Thymus (tissue), 11 donors: ENCODE data around the gene LRRC47. TPM values are rescaled to one million over a fixed set of nuclear protein-coding genes. Genes with fewer than 3 reads are reported as not detected.
A peak's percentile ranks its signal among the peaks of the same experiment; 100 is the strongest.

Experiments
- DNase-seq, 9 donors: peaks; one replicate each; pipeline ENCODE4 v3.0.0-alpha.2; 2013; ENCODE audit warnings: low spot score in 9 of 9, low read depth in 6 of 9, missing footprints in 1 of 9
- H3K27ac ChIP-seq, 2 donors: one replicate each; pipeline ENCODE4 v1.5.1; 2013; ENCODE audit warnings: control low read depth in 1 of 2, low read depth in 1 of 2, low read length in 1 of 2, mild to moderate bottlenecking in 1 of 2, moderate library complexity in 1 of 2
- H3K27me3 ChIP-seq, 2 donors: one replicate each; pipeline ENCODE4 v1.5.1; 2013; ENCODE audit warnings: low read length in 1 of 2; ENCODE audit not compliant: control insufficient read depth in 2 of 2, insufficient read depth in 1 of 2
- H3K36me3 ChIP-seq, 2 donors: one replicate each; pipeline ENCODE4 v1.5.1; 2013; ENCODE audit warnings: low read length in 1 of 2, mild to moderate bottlenecking in 1 of 2, moderate library complexity in 1 of 2; ENCODE audit not compliant: control insufficient read depth in 2 of 2, insufficient read depth in 2 of 2
- H3K4me1 ChIP-seq, 2 donors: one replicate each; pipeline ENCODE4 v1.5.1; 2013; ENCODE audit warnings: low read length in 2 of 2; ENCODE audit not compliant: control insufficient read depth in 2 of 2, insufficient read depth in 2 of 2
- H3K4me3 ChIP-seq, 2 donors: one replicate each; pipeline ENCODE4 v1.5.1; 2013; ENCODE audit warnings: low read length in 2 of 2, control low read depth in 1 of 2, mild to moderate bottlenecking in 1 of 2
- H3K9me3 ChIP-seq, 2 donors: one replicate each; pipeline ENCODE4 v1.5.1; 2013; ENCODE audit warnings: low read length in 1 of 2, mild to moderate bottlenecking in 1 of 2; ENCODE audit not compliant: control insufficient read depth in 2 of 2, insufficient read depth in 1 of 2
- WGBS: extraction: QIAGEN DNeasy Blood & Tissue Kit; methylation state at CpG from one replicate; pipeline ENCODE4 v1.1.7; 2013; 5-methylcytosine and 5-hydroxymethylcytosine counted together
- polyA plus RNA-seq: library from polyadenylated mRNA; stranded (reverse); fragments of 200-250 nt; gene quantifications from one replicate; pipeline ENCODE4 v1.2.3, GENCODE V29; 2013
- total RNA-seq: library from RNA; stranded (reverse); fragments of 120-200 nt; gene quantifications from one replicate; pipeline ENCODE4 v1.2.4, GENCODE V29; 2013
- donor health status: healthy.

LRRC47 gene
- total and polyA plus RNA-seq, 2 donors, result 20.6 to 30.6 TPM

DNA sequence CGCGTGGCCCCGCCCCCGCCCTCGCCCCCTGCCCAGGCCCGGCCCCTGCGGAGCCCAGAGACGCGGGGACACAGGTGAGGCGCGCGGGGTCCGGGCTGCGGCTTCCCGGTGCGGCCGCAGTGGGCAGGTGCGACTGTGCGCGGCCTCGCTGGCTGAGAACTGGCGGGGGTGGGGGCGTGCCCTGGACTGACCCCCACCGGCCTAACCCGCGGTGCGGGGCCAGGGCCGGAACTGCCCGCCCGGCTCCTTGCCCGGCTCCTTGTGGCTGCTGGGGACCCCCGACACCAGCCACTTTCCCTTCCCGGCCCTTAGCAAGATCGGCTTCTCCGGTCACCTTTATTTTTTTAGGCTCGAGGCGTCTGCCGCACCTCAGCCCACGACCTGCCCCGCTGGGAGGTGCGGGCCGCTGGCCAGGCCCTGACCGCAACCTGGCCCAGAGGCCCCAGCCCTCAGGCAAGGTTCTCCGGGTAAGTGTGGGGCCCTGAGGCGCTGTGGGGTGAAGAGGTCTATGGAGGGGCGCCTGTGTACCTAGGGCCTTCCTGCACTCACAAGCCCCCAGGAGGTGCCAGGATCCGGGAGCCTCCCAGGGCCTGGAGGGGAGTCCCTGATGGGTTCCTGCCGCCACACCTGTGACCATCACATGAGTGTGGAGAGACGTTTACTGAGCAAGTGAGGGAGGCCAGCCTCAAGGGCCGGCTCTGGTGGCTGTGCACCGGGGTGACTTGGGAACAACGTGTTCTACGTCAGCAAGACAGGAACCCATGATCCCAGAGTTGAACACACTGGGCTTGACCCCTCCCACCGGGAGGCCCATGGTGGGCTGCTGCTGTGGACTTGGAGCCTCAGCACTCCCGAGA is 23.4 kb downstream of the LRRC47 start, which contains the start of gene SMIM1:
Gene SMIM1, plus strand, starts transcription at position 35 of the 857 bp plus-strand sequence. CDS start 2,625 bp downstream, outside the sequence.
- peak within 1 kb of the TSS; percentile 1 to 56 for H3K4me3 ChIP-seq
- no peaks in the 10 kb centered on the region for H3K9me3 ChIP-seq
- WGBS, result 18% methylated on average over 55 of the region's 55 CpGs
- H3K27me3 ChIP-seq, result peaks cover 17 to 41% of the 10 kb centered on the region in 2 donors
- H3K27ac ChIP-seq, result peak within 1 kb of the TSS in 1 of 2 donors; percentile 21
- H3K4me1 ChIP-seq, result peaks cover 11 to 23% of the 10 kb centered on the region in 2 donors
- H3K36me3 ChIP-seq, result no peaks in the 10 kb centered on the region
- DNase-seq, result no peak

DNA sequence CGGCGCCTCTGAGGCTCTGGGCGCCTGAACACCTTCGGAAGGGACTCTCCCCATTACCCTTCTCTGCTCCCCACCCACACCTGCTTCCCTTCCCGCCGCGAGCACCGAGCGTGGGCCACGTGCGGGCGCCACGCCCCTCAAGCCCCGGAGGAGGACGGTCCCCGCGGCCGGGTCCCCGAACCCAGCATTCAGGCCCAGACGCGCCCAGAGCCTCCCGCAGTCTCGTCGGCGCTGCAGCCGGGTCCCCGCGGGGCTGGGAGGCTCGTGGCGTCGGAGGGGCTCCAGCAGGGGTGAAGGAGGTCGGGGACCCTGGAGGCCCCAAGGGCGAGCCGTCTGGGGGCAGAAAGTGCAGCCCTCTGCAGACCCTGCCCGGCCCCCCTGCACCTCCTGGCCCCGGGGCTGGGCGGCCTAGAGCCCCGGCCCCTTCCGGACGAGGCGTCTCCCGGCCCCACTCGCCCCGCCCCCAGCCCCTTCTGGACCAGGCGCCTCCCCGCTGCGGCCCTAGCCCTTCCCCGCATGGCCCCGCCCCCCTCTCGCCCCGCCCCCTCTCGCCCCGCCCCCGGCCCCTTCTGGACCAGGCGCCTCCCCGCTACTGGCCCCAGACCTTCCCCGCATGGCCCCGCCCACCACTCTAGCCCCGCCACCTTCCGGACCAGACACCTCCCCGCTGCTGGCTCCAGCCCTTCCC is 24.1 kb downstream of the LRRC47 start:
- H3K4me3 ChIP-seq, result peak overlapping the region; percentile 1 to 56
- H3K27ac ChIP-seq, result peak overlapping the region in 1 of 2 donors; percentile 21
- WGBS, result under 1% methylated on average over 59 of the region's 61 CpGs
- H3K9me3 ChIP-seq, result no peaks in the 10 kb centered on the region
- peak in 7 of 9 donors; percentile 46 to 76 (median 57) for DNase-seq
- peaks cover 11 to 23% of the 10 kb centered on the region in 2 donors for H3K4me1 ChIP-seq
- H3K27me3 ChIP-seq, result peaks cover 17 to 41% of the 10 kb centered on the region in 2 donors
- H3K36me3 ChIP-seq, result no peaks in the 10 kb centered on the region

GRCh38 chr1:3771108-3772026 is 24.9 kb downstream of the LRRC47 start:
- Histone ChIP-seq H3K9me3 (no peaks in the 10 kb centered on the region), H3K36me3 (no peaks in the 10 kb centered on the region), H3K4me1 (peaks cover 11 to 22% of the 10 kb centered on the region in 2 donors), H3K4me3 (peak overlapping the region; percentile 1 to 56), H3K27ac (no peak overlapping the region), H3K27me3 (peaks cover 17 to 41% of the 10 kb centered on the region in 2 donors)
- WGBS, result 75% methylated on average over 32 of the region's 32 CpGs
- DNase-seq, result no peak

DNA sequence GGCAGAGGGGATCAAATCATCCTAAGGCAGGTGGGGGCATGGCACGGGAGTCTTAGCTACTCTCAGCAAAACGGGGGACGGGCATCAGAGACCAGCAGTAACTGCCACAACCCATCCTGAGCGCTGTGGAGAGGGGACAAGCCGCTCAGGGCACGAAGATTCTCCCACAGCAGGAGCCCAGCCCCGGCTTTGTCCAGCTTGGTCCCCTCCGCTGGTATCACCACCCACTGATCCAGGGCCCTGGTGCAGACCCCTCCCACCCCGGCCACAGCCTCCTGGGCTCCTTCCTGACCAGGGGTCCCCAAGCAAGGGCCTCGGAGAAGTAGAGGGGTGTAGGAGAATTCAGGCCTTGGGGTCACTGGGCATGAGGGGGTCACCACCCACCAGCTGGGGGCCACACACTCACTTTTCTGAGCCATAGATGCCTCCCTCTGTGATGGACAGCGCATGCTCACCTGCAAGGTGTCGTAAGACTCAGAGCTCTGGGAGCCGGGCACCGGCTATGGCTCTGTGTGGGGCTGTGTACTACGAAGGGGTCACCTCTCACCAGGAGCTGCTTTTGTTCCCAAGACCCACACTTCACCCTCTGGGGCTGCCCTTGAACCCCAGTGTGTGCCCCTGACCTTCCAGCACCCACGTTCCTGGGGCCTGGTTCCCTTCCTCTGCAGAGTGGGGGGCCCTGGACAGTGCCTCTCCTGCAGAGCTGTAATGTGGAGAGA is 26.1 kb downstream of the LRRC47 start:
- no peak for DNase-seq
- Histone ChIP-seq H3K4me3 (no peak overlapping the region), H3K9me3 (no peaks in the 10 kb centered on the region), H3K27ac (no peak overlapping the region), H3K36me3 (no peaks in the 10 kb centered on the region), H3K4me1 (peaks cover 11% of the 10 kb centered on the region in 2 donors), H3K27me3 (peaks cover 17 to 41% of the 10 kb centered on the region in 2 donors)
- WGBS, result 92% methylated on average over 16 of the region's 16 CpGs

DNA sequence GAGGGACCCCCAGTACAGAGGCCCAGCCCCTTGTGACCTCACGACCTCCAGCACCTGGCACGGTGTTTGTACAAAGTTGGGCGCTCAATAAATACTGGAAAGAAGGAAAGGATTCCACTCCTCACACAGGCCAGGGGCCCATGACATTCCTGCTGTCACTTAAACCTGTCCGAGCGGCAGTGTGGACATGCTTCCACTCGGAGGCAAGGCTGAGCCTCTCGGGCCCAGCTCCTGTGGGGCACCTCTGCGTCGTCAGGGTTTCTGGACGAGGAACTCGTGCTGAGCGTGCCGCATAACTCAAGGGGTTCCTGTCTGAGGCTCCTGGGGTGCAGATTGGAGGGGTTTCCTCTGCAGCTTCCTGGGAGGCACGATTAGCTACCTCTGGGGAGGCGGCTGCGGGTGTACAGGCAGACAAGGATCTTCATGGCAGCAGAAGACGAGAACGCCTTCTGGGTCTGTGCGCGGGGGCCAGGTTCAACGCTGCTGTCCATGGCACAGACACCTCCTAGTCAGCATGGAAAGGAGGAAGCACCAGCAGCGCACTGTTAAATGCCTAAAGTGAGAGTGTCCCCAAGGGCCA is 27.4 kb downstream of the LRRC47 start:
- Histone ChIP-seq H3K9me3 (no peaks in the 10 kb centered on the region), H3K36me3 (no peaks in the 10 kb centered on the region), H3K4me3 (no peak overlapping the region), H3K4me1 (peaks cover 11% of the 10 kb centered on the region in 2 donors), H3K27ac (no peak overlapping the region), H3K27me3 (peaks cover 17 to 36% of the 10 kb centered on the region in 2 donors)
- DNase-seq, result no peak
- WGBS, result 80% methylated on average over 22 of the region's 22 CpGs

DNA sequence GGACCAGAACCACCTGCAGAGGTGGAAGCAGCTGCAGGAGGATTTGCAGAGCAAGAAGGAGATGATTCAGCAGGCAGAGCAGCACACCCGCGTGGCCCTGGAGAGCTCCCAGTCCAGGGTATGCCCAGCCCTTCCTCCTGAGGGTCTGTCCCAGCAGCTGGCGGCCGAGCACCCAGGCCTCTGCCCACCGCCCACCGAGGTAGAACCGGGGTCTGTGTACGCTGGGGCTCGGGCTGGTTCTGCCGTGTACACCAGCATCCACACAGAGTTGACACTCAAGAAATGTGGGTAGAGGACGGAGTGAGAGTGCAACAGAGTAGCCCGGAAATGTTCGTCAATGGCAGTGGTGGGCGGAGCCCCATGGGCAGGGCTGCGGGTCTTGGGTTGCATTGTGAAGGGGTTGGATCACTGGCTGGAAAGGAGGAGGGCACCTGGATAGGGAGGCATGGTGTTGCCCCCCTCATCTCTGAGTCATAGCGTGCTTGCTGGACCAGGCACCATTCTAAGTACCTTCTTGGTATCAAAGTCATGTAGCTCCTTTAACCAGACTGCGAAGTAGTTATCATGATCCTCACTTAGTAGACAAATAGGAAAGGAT is 28.9 kb downstream of the LRRC47 start:
- Histone ChIP-seq H3K9me3 (no peaks in the 10 kb centered on the region), H3K36me3 (no peaks in the 10 kb centered on the region), H3K4me1 (peaks cover 11% of the 10 kb centered on the region in 2 donors), H3K4me3 (no peak overlapping the region), H3K27me3 (peaks cover 12 to 25% of the 10 kb centered on the region in 2 donors), H3K27ac (no peak overlapping the region)
- no peak for DNase-seq
- 95% methylated on average over 17 of the region's 17 CpGs for WGBS

DNA sequence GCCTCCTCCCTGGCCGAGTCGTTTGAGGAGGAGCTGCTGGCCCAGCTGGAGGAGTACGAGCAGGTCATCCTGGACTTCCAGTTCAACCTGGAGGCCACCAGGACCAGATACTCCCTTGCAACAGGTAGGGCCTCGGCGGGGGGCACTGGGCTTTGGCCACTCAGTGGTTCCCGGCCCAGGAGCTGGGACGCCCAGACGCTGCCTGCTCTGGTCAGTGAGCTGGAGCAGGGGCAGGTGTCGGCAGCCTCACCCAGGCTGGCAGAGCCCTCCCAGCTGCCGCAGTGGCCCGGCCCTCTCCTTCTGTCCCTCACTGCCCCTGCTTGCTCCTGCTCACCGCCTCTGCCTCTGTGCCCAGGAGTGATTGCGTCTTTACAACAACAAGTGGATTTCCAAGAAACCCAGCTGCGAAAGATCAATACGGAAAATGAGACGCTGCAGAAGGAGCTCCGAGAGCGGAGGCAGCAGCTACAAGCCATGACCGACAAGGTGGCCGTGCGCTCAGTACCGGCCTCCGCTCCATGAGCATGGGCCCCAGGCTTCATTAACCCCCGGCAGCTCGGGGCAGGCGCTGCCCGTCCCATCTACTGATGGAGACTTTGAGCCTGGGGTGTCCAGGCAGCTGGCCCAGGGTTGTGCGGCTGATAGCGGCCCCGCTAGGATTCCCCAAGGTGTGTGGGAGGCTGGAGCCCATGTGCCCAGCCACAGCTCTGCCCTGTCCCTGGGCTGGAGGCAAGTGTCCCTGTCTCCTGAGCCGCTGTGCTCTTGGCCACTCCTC is 32.8 kb downstream of the LRRC47 start:
- H3K4me3 ChIP-seq, result no peak overlapping the region
- no peak overlapping the region for H3K27ac ChIP-seq
- WGBS, result 94% methylated on average over 31 of the region's 31 CpGs
- no peaks in the 10 kb centered on the region for H3K9me3 ChIP-seq
- no peaks in the 10 kb centered on the region for H3K36me3 ChIP-seq
- peaks cover 0 to 2% of the 10 kb centered on the region in 2 donors for H3K27me3 ChIP-seq
- no peaks in the 10 kb centered on the region for H3K4me1 ChIP-seq
- no peak for DNase-seq
